A673 (cell line): ENCODE results near the gene TSHZ1. TPM values are rescaled to one million over a fixed set of nuclear protein-coding genes. Genes with fewer than 3 reads are reported as not detected.

Experiments used
- BruUV-seq: library from RNA; stranded (reverse); fragments of 400-500 nt; replicated peaks from 2 replicates; lab custom pipeline; 2021; lab: Mats Ljungman, UMichigan
- CTCF ChIA-PET: fragments of 300-600 bp; sonication (Branson Sonifier 250); formaldehyde crosslinking; loops from one replicate; lab custom pipeline; 2022; ENCODE audit warnings: antibody characterized with exemption; lab: Charles Lee
- POLR2A ChIA-PET: fragments of 300-600 bp; sonication (Branson Sonifier 250); formaldehyde crosslinking; loops from one replicate; lab custom pipeline; 2022; ENCODE audit warnings: antibody characterized with exemption; ENCODE audit not compliant: low non-redundant PET; lab: Charles Lee
- DNase-seq: peaks from one replicate; pipeline ENCODE4 v3.0.0-alpha.2; 2015; ENCODE audit warnings: low spot score
- H3K27ac ChIP-seq: fragments of 200-600 bp; sonication (generic); 2 replicates; pipeline ENCODE4 v1.5.1; 2016; ENCODE audit warnings: mixed run types, low read depth, mild to moderate bottlenecking, mixed read lengths, antibody characterized with exemption, low read length; ENCODE audit not compliant: poor library complexity, severe bottlenecking
- H3K27me3 ChIP-seq: fragments of 200-600 bp; sonication (generic); replicated peaks from 2 replicates; pipeline ENCODE4 v1.6.1; 2017; ENCODE audit warnings: mixed run types, low read depth, mild to moderate bottlenecking, mixed read lengths, antibody characterized with exemption, low read length; ENCODE audit not compliant: insufficient read depth, poor library complexity
- H3K36me3 ChIP-seq: fragments of 200-600 bp; sonication (generic); 2 replicates; pipeline ENCODE4 v1.6.1; 2016; ENCODE audit warnings: mixed run types, mild to moderate bottlenecking, mixed read lengths, antibody characterized with exemption, low read length; ENCODE audit not compliant: insufficient read depth, poor library complexity, severe bottlenecking
- H3K4me1 ChIP-seq: fragments of 200-600 bp; sonication (generic); 2 replicates; pipeline ENCODE4 v1.6.1; 2017; ENCODE audit warnings: mixed run types, mild to moderate bottlenecking, mixed read lengths, antibody characterized with exemption, low read length; ENCODE audit not compliant: insufficient read depth, poor library complexity, severe bottlenecking
- H3K4me3 ChIP-seq: fragments of 200-600 bp; sonication (generic); 2 replicates; pipeline ENCODE4 v1.5.1; 2016; ENCODE audit warnings: low read depth, mixed run types, mild to moderate bottlenecking, mixed read lengths, low read length; ENCODE audit not compliant: poor library complexity, severe bottlenecking
- H3K9me3 ChIP-seq: fragments of 200-600 bp; sonication (generic); 2 replicates; pipeline ENCODE4 v1.6.1; 2016; ENCODE audit warnings: mixed run types, low read depth, mild to moderate bottlenecking, mixed read lengths, antibody characterized with exemption, low read length; ENCODE audit not compliant: poor library complexity, severe bottlenecking
- EZH2 ChIP-seq: fragments of 200-600 bp; sonication (generic); IDR thresholded peaks from 2 replicates; pipeline ENCODE4 v1.6.1; 2017; ENCODE audit warnings: borderline replicate concordance, low read depth, mild to moderate bottlenecking, mixed read lengths, antibody characterized with exemption, low read length; ENCODE audit not compliant: poor library complexity, severe bottlenecking
- intact Hi-C: fragments of 100-400 bp; cut with micrococcal nuclease; formaldehyde crosslinking; loops from one replicate; pipeline ENCODE4 v1.10.0; 2022; ENCODE audit not compliant: unreplicated experiment
- total RNA-seq: library from RNA; stranded (reverse); gene quantifications from 2 replicates; pipeline ENCODE4 v1.2.3, GENCODE V29; 2021
- TF ChIP-seq, protein P1 (sequence below): fragments of 300-800, 200-600 bp; sonication (generic); conservative IDR thresholded peaks from 2 replicates; pipeline ENCODE4 v1.5.1; 2017; ENCODE audit warnings: low read depth, mild to moderate bottlenecking, antibody characterized with exemption, low read length, moderate library complexity, mixed read lengths

Gene TSHZ1
- total RNA-seq, 1 experiment from 2014 or later = 1.8 TPM

DNA sequence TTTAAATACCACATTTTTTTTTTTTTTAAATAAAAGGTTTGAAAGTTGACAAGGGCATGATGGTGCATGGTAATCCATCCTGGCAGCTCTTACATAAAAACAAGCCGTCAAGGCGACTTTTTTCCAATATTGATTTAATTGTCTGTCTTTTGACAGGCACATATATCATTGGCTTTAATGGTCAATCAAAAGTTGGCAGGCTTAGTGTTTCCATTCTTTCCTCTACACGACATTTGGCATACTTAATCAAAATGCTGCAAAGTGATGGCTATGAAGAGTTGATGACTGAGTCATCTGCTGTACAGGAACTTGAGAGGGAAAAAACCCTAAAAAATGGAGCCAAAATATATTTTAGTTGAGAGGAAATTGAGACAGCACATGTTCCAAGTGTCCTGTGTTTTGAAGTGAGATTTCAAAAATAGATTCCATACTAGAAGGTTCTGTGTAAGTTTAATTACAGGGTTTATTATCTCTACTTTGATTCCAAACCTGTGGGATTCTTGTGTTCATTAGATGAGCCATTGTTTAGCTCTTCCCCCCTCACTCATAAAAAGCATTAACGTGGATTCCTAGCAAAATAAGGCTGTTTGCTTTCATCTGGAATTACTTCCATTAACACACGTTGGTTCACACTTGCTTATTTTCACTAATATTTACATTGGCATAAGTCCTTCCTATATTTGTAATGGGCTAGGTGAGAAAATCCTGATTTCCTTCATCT is 3.2 kb downstream of the TSHZ1 start:
- H3K4me3 ChIP-seq = no peak overlapping the region
- peaks cover 26% of the 10 kb centered on the region for H3K27me3 ChIP-seq
- intact Hi-C loops = no loop called here
- no peak for DNase-seq
- H3K4me1 ChIP-seq = peaks cover 19% of the 10 kb centered on the region
- CTCF ChIA-PET = no interaction called here
- H3K36me3 ChIP-seq = no peaks in the 10 kb centered on the region
- POLR2A ChIA-PET = no interaction called here
- no peaks in the 10 kb centered on the region for H3K9me3 ChIP-seq
- no peak overlapping the region for H3K27ac ChIP-seq
- TF ChIP-seq, protein P1, sequence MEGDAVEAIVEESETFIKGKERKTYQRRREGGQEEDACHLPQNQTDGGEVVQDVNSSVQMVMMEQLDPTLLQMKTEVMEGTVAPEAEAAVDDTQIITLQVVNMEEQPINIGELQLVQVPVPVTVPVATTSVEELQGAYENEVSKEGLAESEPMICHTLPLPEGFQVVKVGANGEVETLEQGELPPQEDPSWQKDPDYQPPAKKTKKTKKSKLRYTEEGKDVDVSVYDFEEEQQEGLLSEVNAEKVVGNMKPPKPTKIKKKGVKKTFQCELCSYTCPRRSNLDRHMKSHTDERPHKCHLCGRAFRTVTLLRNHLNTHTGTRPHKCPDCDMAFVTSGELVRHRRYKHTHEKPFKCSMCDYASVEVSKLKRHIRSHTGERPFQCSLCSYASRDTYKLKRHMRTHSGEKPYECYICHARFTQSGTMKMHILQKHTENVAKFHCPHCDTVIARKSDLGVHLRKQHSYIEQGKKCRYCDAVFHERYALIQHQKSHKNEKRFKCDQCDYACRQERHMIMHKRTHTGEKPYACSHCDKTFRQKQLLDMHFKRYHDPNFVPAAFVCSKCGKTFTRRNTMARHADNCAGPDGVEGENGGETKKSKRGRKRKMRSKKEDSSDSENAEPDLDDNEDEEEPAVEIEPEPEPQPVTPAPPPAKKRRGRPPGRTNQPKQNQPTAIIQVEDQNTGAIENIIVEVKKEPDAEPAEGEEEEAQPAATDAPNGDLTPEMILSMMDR = no peak
- no peak for TF ChIP-seq EZH2
- no TSS peak for BruUV-seq

DNA sequence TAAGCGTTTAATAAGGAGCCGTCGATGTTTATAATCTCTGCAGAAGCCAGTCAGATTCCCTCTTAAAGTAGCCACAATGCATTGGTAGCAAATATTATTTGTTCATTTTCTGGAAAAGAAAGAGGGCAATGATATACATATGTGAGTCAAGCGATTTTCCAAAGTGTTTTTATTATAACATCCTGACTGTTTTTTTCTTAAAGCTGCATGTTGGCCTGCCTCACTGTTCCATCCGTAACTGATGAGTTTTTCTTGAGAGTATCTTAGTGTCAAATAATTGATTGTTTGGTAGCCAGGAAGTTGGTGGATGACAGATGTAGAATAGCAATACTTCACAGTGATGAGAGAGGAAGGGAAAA is 3.7 kb downstream of the TSHZ1 start:
- POLR2A ChIA-PET = no interaction called here
- H3K9me3 ChIP-seq = no peaks in the 10 kb centered on the region
- no peak overlapping the region for H3K27ac ChIP-seq
- intact Hi-C loops = no loop called here
- no peaks in the 10 kb centered on the region for H3K36me3 ChIP-seq
- no peak overlapping the region for H3K4me3 ChIP-seq
- no peak for DNase-seq
- TF ChIP-seq, protein P1 = no peak
- TF ChIP-seq EZH2 = no peak
- peaks cover 19% of the 10 kb centered on the region for H3K4me1 ChIP-seq
- BruUV-seq = no TSS peak
- CTCF ChIA-PET = no interaction called here
- H3K27me3 ChIP-seq = peaks cover 26% of the 10 kb centered on the region

DNA sequence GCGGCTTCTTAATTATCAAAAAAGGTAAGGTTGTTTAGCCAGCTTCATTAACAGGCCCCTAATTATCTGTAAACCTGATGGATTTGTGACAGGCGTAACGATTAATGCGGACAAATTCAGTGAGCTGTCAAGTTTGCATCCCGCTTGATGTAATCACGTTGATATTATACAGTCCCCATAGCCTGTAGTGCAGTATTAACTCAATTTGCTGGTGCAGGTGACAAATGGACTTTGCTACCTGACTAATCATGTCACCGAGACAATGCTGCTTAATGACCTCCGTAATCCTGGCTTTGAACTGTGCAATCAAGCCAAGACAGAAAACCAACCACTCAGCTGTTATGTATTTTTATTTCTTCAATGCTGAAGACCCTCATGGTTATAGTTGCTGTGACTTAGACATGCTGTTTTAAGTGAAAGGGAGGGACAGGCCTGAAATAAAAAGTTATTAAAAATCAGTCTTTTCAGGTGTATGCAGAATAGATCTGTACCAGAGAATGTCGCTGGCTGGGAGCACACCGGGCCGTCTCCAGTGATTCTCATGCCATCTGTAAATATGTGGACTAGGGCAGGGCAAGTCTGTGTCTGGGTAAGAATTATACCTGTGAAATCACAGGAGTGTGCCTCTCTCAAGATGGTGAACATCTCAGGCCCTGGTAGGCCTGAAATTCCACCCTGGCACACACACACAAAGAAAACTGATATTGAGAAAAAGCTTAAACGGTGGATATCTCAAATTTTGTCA is 4.3 kb downstream of the TSHZ1 start:
- Histone ChIP-seq H3K4me3 (no peak overlapping the region), H3K36me3 (no peaks in the 10 kb centered on the region), H3K27me3 (peaks cover 26% of the 10 kb centered on the region), H3K9me3 (no peaks in the 10 kb centered on the region), H3K4me1 (peaks cover 18% of the 10 kb centered on the region), H3K27ac (no peak overlapping the region)
- ChIA-PET CTCF (no interaction called here), POLR2A (no interaction called here)
- TF ChIP-seq EZH2 = no peak
- TF ChIP-seq, protein P1 = no peak
- DNase-seq = no peak
- intact Hi-C loops = no loop called here
- no TSS peak for BruUV-seq
